Renal cortex interstitium (tissue), 11 donors: ENCODE measurements around the gene ERP29. TPM values are rescaled to one million over a fixed set of nuclear protein-coding genes. Genes with fewer than 3 reads are reported as not detected.
"Not testable (repeated sequence)": the region's sequence is repeated elsewhere in the genome, so short reads cannot be mapped to it uniquely, and the experiment has no call there.

Source experiments
- DNase-seq, 11 donors: peaks; one replicate each; pipeline ENCODE4 v3.0.0-alpha.2; 2013; ENCODE audit warnings: low read depth in 9 of 11, low spot score in 4 of 11; ENCODE audit errors: extremely low read depth in 1 of 11
- polyA plus RNA-seq, 3 donors: library from polyadenylated mRNA; unstranded; fragments of 120-200 nt; gene quantifications; one replicate each; pipeline ENCODE4 v1.2.1, GENCODE V29; 2013; ENCODE audit not compliant: insufficient read length in 3 of 3

The ERP29 gene
- polyA plus RNA-seq, 3 donors: 158 to 172 (median 165) TPM

DNA sequence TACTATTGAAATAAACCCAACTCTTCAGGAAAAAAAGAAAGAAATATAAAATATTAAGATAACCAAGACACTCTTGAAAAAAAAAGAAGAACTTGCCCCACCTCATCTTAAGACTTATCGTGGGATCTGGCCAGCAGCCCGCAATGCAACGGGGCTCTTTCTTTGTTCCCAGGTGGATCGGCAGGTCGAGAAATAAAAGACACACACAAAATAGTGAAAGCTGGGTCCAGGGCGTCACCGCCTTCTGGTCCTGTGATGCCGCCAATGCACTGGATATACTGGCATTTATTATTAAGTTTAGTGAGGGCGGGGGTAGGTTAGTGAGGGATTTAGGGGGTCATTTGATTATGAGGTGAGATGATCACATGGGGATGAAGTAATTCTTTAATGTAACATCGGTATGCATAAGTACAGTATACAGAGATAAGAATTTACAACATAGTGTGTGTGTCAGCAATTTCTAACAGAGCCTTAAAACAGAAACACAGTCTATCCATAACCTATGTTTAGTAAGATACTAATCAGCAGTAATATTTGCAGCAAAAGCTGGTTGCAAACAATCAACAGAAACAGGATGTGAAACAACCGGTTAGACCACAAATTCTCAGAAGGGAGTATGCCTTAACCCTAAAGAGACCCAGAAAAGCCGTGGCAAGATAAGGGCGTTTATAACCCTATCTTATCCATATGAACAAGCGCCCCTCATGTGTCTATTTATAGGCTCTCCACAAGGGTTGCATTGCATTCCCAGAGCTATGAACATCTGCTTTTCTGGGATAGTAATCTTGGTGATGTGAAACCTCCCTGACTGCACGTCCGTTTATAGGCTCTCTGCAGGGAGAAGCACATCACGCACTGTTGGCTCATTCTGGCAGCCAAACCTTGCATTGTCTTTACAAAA, 18.8 kb upstream of the ERP29 start:
- not testable (repeated sequence) for DNase-seq

GRCh38 chr12:111995782-111996480, 17.3 kb upstream of the ERP29 start:
- no peak for DNase-seq

DNA sequence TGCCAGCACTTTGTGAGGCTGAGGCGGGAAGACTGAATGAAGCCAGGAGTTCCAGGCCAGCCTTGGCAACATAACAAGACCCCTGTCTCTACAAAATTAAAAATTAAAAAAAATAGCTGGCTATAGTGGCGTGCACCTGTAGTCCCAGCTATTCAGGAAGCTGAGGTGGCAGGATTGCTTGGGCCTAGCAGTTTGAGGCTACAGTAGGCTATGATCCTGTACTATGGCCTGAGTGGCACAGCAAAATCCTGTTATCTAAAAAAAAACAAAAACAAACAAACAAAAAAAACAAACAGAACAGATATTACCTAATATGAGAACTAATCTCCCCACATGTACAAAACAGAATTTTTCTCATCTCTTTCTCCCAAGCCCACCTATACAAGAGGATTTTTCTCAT, 15.9 kb upstream of the ERP29 start:
- DNase-seq: no peak

GRCh38 chr12:111998015-111998414, 15.2 kb upstream of the ERP29 start:
- DNase-seq: no peak

GRCh38 chr12:111999129-111999528, 14.1 kb upstream of the ERP29 start:
- DNase-seq: not testable (repeated sequence)

- DNase-seq: no peak
Measured at GRCh38 chr12:112000820-112001219, 12.4 kb upstream of the ERP29 start.

GRCh38 chr12:112001576-112001975, 11.7 kb upstream of the ERP29 start:
- no peak for DNase-seq

DNA sequence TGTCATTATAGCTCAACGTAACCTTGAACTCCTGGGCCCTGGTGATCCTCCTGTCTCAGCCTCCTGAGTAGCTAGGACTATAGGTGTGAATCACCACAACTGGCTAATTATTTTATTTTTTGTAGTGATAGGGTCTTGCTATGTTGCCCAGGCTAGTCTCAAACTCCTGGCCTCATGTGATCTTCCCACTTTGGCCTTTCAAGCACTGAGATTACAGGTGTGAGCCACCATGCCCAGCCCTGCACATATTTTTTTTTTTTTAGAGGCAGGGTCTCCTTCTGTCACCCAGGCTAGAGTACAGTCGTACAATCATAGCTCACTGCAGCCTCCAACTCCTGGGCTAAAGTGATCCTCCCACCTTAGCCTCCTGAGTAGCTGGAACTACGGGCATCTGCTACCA, 9.2 kb upstream of the ERP29 start:
- DNase-seq: no peak

DNA sequence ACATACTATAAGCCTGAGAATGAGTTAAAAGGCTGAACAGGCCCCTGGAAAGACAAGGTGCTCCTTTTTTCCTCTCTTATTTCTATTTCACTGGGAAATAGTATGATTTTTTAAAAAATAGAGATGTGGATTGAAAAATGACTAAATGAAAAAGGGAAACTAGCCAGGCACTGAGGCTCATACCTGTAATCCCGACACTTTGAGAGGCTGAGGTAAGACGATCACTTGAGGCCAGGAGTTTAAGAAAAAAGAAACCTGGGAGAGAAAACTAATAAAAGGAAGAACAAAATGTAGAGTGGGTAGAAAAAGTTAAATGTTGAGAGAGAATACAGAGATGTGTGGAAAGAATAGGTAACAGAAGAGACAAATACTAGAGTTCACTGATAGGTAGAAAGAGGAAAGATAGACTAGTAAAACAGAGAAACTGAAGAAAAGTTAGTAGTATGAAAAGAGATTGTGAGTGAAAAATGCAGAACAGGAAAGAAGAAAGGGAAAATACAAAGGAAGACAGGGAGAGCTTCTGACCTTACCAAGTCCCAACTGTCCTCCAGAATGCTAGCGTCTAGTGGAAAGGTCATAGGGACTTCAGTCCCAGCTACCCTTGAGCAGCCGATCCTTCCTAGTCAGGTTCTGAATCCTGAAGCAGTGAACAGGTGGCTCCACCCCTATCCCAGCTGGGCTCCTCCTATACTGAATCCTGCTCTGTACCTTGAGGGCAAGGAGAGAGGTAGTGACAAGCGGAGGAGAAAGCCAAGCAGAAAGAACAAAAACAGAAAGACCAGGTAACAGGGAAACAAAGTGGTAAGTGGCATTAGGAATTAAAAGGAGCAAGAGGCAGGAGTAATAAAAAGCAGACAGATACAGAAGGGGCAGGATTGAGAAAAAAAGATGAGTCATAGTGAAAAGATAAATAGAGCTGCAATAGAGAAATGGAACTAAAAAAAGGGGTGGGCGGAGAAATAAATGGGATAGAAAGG, 7.5 kb upstream of the ERP29 start:
- peak in 3 of 11 donors; percentile 14 to 24 (median 20) for DNase-seq

DNA sequence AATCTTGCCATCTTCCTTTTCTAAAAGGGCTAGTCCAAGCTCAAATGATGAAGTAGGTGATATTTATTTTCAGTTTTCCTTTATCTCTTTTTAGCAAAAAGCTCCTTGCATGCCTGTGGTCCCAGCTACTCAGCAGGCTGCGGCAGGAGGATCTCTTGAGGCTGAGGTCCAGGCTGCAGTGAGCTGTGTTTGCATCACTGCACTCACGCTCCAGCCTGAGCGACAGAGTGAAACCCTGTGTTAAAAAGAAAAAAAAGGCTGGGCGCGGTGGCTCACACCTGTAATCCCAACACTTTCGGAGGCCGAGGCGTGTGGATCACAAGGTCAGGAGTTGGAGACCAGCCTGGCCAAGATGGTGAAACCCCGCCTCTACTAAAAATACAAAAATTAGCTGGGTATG, 5.3 kb upstream of the ERP29 start:
- DNase-seq: peak in 1 of 11 donors; percentile 12

GRCh38 chr12:112008918-112009317, 4.3 kb upstream of the ERP29 start:
- DNase-seq: no peak

GRCh38 chr12:112009596-112009995, 3.6 kb upstream of the ERP29 start:
- not testable (repeated sequence) for DNase-seq

- no peak for DNase-seq
Measured at GRCh38 chr12:112010415-112011344, 2.5 kb upstream of the ERP29 start.

- DNase-seq: no peak
Measured at GRCh38 chr12:112011685-112012084, 1.5 kb upstream of the ERP29 start.

GRCh38 chr12:112013601-112014402, 576 bp downstream of the ERP29 start:
- DNase-seq: peak in 9 of 11 donors; percentile 12 to 42 (median 30)

GRCh38 chr12:112015938-112016337, 2.7 kb downstream of the ERP29 start:
- no peak for DNase-seq

DNA sequence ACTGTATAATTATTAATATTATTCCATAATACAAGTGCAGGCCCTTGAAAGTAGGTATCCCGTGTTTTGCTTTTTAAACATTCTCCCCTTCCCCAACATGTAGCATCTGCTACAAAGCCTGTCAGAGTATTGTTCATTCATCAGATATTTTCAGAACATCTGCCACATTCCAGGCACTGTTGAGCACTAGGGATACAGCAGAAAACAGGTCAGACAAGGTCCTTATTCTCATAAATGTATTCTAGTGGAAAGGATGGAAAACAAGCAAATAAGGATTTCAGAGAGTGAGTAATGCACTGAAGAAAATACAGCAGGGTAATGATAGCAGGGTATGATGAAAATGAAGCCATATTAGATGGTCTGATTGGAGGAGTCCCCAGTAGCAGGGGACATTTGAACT, 3.8 kb downstream of the ERP29 start:
- DNase-seq: no peak
